Loucy (cell line): ENCODE measurements around the gene BASP1.
"Not testable (repeated sequence)": the region's sequence is repeated elsewhere in the genome, so short reads cannot be mapped to it uniquely, and the experiment has no call there.

ENCODE experiments used
- H2AFZ ChIP-seq: fragments of 200-600 bp; sonication (generic); 2 replicates; pipeline ENCODE4 v1.6.0; 2016; ENCODE audit warnings: antibody characterized with exemption, mild to moderate bottlenecking, low read length, moderate library complexity
- H3F3A ChIP-seq: fragments of 200-600 bp; 2 replicates; pipeline ENCODE4 v1.6.0; 2016; ENCODE audit warnings: antibody characterized with exemption, low read depth, mild to moderate bottlenecking
- H3K27me3 ChIP-seq: fragments of 200-600 bp; sonication (generic); 2 replicates; pipeline ENCODE4 v1.6.1; 2014; ENCODE audit warnings: low read length, mild to moderate bottlenecking; ENCODE audit not compliant: insufficient read depth, poor library complexity, severe bottlenecking
- H3K36me3 ChIP-seq: fragments of 200-600 bp; sonication (generic); 2 replicates; pipeline ENCODE4 v1.6.1; 2016; ENCODE audit warnings: low read length; ENCODE audit not compliant: insufficient read depth
- H3K4me1 ChIP-seq: fragments of 200-600 bp; sonication (generic); 2 replicates; pipeline ENCODE4 v1.5.1; 2014; ENCODE audit warnings: low read length, mild to moderate bottlenecking; ENCODE audit not compliant: insufficient read depth, poor library complexity, severe bottlenecking
- H3K4me2 ChIP-seq: fragments of 200-600 bp; sonication (generic); 2 replicates; pipeline ENCODE4 v1.6.0; 2014; ENCODE audit warnings: antibody characterized with exemption, low read length, low read depth, mild to moderate bottlenecking; ENCODE audit not compliant: poor library complexity, severe bottlenecking
- H3K4me3 ChIP-seq: fragments of 200-600 bp; sonication (generic); 2 replicates; pipeline ENCODE4 v1.5.1; 2014; ENCODE audit warnings: low read length, mild to moderate bottlenecking, mixed read lengths; ENCODE audit not compliant: poor library complexity, severe bottlenecking
- H3K79me2 ChIP-seq: fragments of 200-600 bp; sonication (generic); 2 replicates; pipeline ENCODE4 v1.6.1; 2014; ENCODE audit warnings: low read length; ENCODE audit not compliant: insufficient read depth
- H3K9ac ChIP-seq: fragments of 200-600 bp; sonication (generic); 2 replicates; pipeline ENCODE4 v1.6.0; 2014; ENCODE audit warnings: mild to moderate bottlenecking, low read depth, low read length, moderate library complexity; ENCODE audit not compliant: poor library complexity, severe bottlenecking
- H3K9me2 ChIP-seq: fragments of 200-600 bp; sonication (generic); replicated peaks from 2 replicates; pipeline ENCODE4 v1.6.1; 2016; ENCODE audit warnings: low read depth, low read length, mixed read lengths
- H3K9me3 ChIP-seq: fragments of 200-600 bp; sonication (generic); 2 replicates; pipeline ENCODE4 v1.6.1; 2014; ENCODE audit warnings: mild to moderate bottlenecking, antibody characterized with exemption, low read length, low read depth; ENCODE audit not compliant: insufficient read depth
- H4K20me1 ChIP-seq: fragments of 200-600 bp; sonication (generic); 2 replicates; pipeline ENCODE4 v1.6.0; 2014; ENCODE audit warnings: antibody characterized with exemption, low read length, mild to moderate bottlenecking; ENCODE audit not compliant: insufficient read depth, poor library complexity, severe bottlenecking
- EZH2phosphoT487 ChIP-seq: fragments of 200-600 bp; IDR thresholded peaks from 2 replicates; pipeline ENCODE4 v1.6.1; 2018; ENCODE audit warnings: antibody characterized with exemption, mild to moderate bottlenecking, moderate library complexity, borderline replicate concordance
- TF ChIP-seq, protein P1 (sequence below): fragments of 200-600 bp; sonication (generic); conservative IDR thresholded peaks from 2 replicates; pipeline ENCODE4 v1.5.1; 2014; ENCODE audit warnings: mild to moderate bottlenecking, antibody characterized with exemption, low read length

The BASP1 gene

GRCh38 chr5:17316970-17317459, 99.6 kb downstream of the BASP1 start:
- no peak overlapping the region for H3K9ac ChIP-seq
- no peak overlapping the region for H2AFZ ChIP-seq
- H3K4me2 ChIP-seq: no peak overlapping the region

GRCh38 chr5:17317473-17317872, 100.0 kb downstream of the BASP1 start:
- Histone ChIP-seq H3K4me1 (no peaks in the 10 kb centered on the region), H3K4me3 (no peak overlapping the region), H2AFZ (no peak overlapping the region), H3F3A (no peaks in the 10 kb centered on the region), H3K9me2 (no peaks in the 10 kb centered on the region), H3K36me3 (no peaks in the 10 kb centered on the region), H4K20me1 (no peaks in the 10 kb centered on the region), H3K27me3 (no peaks in the 10 kb centered on the region), H3K4me2 (no peak overlapping the region), H3K79me2 (no peaks in the 10 kb centered on the region), H3K9me3 (no peaks in the 10 kb centered on the region; the same call in 1 of the 2 replicates), H3K9ac (no peak overlapping the region)
- no peak for TF ChIP-seq EZH2phosphoT487
- TF ChIP-seq, protein P1, sequence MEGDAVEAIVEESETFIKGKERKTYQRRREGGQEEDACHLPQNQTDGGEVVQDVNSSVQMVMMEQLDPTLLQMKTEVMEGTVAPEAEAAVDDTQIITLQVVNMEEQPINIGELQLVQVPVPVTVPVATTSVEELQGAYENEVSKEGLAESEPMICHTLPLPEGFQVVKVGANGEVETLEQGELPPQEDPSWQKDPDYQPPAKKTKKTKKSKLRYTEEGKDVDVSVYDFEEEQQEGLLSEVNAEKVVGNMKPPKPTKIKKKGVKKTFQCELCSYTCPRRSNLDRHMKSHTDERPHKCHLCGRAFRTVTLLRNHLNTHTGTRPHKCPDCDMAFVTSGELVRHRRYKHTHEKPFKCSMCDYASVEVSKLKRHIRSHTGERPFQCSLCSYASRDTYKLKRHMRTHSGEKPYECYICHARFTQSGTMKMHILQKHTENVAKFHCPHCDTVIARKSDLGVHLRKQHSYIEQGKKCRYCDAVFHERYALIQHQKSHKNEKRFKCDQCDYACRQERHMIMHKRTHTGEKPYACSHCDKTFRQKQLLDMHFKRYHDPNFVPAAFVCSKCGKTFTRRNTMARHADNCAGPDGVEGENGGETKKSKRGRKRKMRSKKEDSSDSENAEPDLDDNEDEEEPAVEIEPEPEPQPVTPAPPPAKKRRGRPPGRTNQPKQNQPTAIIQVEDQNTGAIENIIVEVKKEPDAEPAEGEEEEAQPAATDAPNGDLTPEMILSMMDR: no peak

More at GRCh38 chr5:17316970-17317459, 99.6 kb downstream of the BASP1 start:
- no peak overlapping the region for H3K4me3 ChIP-seq
- no peaks in the 10 kb centered on the region for H4K20me1 ChIP-seq
- H3K79me2 ChIP-seq: no peaks in the 10 kb centered on the region
- H3K27me3 ChIP-seq: no peaks in the 10 kb centered on the region
- no peaks in the 10 kb centered on the region for H3K4me1 ChIP-seq
- H3K9me2 ChIP-seq: no peaks in the 10 kb centered on the region
- TF ChIP-seq, protein P1: no peak
- no peak for TF ChIP-seq EZH2phosphoT487
- H3K9me3 ChIP-seq: no peaks in the 10 kb centered on the region; the same call in 1 of the 2 replicates
- H3F3A ChIP-seq: no peaks in the 10 kb centered on the region
- no peaks in the 10 kb centered on the region for H3K36me3 ChIP-seq

DNA sequence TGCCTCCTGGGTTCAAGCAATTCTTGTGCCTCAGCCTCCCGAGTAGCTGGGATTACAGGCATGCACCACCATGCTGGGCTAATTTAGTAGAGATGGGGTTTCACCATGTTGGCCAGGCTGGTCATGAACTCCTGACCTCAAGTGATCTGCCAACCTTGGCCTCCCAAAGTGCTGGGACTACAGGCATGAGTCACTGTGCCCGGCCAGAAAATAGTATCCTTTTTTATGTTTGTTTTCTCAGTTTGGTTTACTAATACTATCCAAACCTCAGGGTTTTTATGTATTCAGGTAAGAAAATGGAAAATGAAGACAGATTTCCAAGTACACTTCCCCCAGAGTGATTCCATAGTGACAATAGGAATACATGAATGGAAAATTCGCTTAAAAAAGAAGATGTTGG, 101.7 kb downstream of the BASP1 start:
- not testable (repeated sequence) for H3K4me3 ChIP-seq, H3K9ac ChIP-seq, H3K4me2 ChIP-seq, H3K27me3 ChIP-seq, H3K36me3 ChIP-seq, H3K9me2 ChIP-seq, H3K9me3 ChIP-seq, H2AFZ ChIP-seq, H3K4me1 ChIP-seq, H3F3A ChIP-seq, H3K79me2 ChIP-seq, H4K20me1 ChIP-seq

GRCh38 chr5:17325770-17326599, 108.6 kb downstream of the BASP1 start:
- H3K9ac ChIP-seq: no peak overlapping the region
- no peak for TF ChIP-seq EZH2phosphoT487
- TF ChIP-seq, protein P1: no peak
- H3K4me2 ChIP-seq: no peak overlapping the region
- H2AFZ ChIP-seq: no peak overlapping the region
- H3K4me1 ChIP-seq: no peaks in the 10 kb centered on the region
- no peaks in the 10 kb centered on the region for H3K79me2 ChIP-seq
- H3K9me3 ChIP-seq: no peaks in the 10 kb centered on the region
- no peaks in the 10 kb centered on the region for H3K27me3 ChIP-seq
- H3K9me2 ChIP-seq: no peaks in the 10 kb centered on the region
- no peak overlapping the region for H3K4me3 ChIP-seq
- no peaks in the 10 kb centered on the region for H3F3A ChIP-seq
- no peaks in the 10 kb centered on the region for H4K20me1 ChIP-seq
- no peaks in the 10 kb centered on the region for H3K36me3 ChIP-seq
